Pons (tissue), 1 donor: ENCODE data around the gene HACL1.

ENCODE experiments used
- DNase-seq: peaks from one replicate; pipeline ENCODE4 v3.0.0-alpha.2; 2016; ENCODE audit warnings: low spot score

HACL1 gene

DNA sequence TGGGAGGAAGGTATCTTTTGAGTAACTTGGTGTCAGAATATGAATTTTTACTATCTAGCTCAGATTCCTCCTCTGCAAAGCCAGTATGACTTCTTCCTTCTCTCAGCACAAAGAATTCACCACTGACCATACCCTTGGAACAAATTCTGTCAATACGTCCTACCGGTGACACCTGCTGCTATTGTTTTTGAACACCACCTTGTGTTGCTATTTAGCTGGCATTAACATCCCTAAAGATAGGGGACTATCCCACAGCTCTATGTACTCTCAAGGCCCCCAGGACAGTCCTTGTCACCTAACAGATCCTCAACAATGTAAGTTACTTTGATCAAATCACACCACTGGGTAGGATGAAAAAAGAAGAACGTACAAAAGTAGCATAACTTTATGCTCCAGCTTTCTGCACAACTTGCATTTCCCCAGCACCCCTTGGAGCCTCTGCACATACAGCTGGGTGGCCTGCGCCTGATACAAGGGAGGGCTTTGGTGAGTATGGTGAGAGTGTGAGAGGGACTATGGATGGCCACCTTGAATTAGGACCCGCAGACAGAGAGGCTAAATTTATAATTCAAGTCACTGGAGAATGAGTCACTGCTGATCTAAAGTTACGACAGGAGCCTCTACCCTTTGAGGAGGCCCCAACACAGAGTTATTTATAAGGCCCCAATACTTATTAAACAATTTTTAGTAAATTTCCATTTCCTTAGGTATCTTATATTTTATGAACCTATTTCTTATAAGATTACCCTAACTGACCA, 77.5 kb downstream of the HACL1 start:
- DNase-seq = no peak

DNA sequence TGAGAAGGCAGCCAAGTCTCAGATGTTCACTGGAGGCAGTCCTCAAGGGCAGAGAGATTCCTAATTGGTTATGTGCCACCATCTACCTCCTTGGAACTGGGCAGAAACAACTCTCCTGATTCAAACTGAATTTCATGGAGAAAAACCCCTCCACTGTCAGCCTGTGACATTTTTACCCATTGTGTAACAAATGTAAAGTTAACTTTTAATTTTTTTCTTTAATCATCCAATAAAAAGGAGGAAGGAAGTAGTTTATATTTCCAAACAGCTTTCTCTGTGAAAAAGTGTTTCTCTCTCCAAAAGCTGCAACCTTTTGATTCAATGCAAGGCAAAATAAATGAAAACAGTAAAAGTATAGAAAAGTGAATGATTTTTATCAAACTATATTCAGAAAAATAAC, 79.4 kb downstream of the HACL1 start:
- DNase-seq = no peak

DNA sequence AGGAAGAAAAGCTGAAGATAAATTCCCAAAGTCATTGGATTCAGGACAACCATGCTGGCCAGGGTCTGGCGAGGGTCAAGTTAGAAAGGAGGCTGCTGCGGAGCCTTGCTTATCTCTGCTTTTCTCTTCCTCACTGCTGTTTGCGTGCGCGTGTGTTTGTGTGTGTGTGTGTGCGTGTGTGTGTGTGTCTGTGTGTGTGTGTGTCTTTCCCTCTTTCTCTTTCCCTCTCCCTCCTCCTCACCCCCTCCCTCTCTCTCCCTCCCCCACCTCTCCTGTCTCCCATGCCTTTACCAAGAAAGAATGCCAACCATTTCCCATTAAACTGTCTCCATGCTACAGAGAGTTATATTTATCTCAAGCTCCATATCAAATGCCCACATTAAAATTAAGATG, 79.8 kb downstream of the HACL1 start, which contains the start of gene COLQ:
Gene COLQ (minus strand): TSS at position 134 of the 393 bp plus-strand sequence. CDS start 81 bp downstream, at position 53.
- no peak for DNase-seq

DNA sequence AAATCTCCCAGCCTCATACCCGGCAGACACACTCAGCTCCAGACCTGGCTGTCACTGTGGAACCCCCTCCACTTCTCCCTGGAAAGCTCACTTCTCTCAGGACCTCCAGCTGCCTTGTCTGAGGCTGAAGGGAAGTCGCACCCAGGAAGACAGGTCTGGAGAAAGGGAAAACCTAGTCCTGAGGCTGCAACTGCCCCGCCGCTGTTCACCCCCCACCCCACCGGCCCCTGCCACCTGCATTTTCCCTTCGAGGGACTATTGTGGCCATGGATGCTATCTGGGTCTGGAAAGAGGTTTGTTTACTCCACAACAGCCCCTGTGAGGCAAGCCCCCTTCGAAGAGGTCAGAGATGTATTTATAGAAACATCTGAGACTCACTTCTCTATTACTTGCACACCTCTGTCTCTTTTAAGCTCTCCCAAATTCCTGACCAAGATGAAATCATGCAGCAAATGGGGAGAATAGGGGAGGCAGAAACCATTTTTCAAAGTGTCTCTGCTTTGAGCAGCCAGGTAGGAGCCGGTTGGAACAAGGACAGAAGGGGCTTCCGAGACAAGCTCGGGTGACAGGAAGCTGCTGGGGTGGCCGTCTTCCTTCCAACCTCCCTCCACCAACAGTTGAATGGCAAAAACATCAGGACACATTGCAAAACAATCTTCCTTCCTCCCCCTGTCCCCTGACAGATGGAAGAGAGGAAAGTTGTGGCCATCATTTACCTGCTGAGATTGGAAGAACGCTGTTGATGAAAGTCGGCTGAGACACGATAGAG, 80.4 kb downstream of the HACL1 start:
- no peak for DNase-seq

DNA sequence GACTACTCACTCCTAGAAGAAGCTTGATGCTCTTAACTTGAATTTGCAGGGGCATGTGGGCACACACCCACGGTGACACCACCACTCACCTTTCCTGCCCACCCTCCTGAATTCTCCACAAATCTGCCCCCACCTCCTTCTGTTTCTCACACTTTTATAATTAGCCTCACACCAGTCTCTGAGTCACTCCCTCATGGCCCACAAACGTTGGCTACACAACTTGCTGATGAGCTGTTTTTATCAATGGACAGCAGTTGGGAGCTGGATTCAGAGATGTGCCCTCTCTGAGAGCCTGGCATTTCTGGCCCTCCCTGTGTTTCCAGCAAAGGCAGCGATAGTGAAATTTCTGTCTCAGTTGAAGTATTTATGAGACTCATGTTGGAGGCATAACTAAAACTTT, 81.2 kb downstream of the HACL1 start:
- no peak for DNase-seq

DNA sequence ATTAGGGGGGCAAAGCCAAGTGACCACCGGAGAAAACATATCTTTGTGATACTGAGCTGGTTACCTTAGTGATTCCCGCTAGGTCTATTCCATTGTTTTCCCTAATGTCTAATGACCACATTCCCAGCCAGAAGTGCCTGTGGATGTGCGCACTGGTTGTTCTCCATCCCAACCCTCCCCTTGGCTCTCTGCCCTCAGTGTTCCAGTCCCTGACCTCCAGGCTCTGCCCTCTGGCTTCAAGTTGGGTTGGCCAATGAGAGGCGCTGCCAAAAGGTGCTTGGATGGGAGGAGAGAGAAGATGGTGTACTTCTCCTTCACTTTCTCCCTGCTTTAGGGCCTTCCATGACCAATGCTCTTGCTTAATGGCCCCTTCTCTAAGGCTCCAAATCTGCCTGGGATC, 82.3 kb downstream of the HACL1 start:
- no peak for DNase-seq

DNA sequence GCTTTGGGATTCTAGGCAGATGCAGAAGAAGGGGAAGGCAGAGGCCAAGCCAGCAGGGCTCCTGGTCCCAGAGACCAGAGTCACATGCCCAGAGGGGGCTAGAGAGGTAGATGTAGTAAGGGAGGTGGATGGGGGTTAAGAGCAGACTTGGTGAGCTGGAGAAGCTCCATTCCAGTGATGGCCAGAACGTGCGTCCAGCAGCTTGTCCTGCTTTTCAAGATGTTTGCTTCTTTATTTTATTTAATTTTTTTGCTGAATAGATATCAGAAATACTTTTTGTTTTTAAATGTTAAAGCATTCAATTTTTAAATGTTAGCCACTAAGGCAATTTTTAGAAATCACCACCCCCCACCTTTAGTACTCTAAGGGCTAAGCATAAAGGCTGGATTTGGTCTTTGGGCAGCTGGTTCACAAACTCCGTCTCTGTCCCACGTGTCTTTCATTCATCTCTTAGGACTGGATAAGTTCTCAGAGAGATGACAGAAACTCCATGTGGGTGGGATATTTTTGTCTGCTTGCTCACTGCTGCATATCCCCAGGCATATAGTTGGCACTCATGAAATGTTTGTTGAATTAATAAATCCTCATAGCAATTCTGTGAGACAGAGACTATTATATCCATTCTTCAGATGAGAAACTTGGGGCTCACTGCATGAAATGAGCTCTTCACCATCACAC, 86.6 kb downstream of the HACL1 start:
- DNase-seq = no peak

DNA sequence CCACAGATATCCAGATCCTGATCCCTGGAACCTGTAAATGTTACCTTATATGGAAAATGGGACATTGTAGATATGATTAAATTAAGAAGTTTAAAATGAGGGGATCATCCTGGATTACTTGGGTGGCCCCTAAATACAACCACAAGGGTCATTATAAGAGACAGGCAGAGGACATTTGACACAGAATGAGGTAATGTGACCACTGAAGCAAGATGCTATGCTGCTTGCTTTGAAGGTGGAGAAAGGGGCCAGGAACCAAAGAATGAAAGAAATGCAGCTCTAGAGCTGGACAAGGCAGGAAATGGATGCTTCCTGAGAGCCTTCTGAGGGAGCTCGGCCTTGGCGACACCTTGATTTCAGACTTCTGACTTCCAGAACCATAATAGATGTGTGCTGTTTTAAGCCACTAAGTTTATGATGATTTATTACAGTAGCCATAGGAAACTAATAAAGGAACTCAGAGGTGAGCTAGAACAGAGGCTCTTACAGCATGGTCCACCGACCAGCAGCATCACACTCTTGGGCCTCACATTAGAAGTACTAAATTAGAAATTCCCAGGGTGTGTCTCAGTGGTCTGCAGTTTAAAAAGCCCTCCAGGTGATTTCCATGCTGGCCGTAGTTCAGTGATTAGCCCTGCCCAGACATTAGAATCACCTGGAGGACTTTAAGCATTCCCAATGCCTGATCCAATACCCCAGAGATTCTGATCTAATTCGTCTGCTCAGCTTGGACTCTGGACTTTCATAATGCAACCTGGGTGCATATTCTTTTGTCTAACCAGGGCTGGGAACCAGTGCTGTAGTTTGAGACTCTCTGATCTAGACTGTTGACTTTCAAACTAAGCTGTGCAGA, 87.3 kb downstream of the HACL1 start:
- DNase-seq = no peak

DNA sequence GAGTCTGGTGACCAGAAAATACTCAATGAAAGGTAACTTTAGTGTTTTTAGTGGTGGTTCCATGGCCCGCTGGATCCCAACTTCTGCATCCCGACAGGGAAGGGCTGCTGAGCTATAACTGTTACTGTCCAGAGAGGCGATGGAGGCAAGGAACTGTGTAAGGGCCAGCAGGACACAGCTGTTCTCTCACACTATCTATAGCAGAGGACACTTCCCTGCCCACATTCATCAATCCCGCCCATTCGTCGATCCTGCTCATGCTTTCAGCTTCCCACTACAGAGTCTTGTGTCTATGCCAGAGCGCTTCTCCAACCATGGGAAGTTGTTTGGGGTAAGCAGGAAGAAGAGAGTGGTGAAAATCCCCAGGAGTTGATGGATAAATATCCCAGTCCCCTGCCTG, 88.3 kb downstream of the HACL1 start:
- DNase-seq = no peak

DNA sequence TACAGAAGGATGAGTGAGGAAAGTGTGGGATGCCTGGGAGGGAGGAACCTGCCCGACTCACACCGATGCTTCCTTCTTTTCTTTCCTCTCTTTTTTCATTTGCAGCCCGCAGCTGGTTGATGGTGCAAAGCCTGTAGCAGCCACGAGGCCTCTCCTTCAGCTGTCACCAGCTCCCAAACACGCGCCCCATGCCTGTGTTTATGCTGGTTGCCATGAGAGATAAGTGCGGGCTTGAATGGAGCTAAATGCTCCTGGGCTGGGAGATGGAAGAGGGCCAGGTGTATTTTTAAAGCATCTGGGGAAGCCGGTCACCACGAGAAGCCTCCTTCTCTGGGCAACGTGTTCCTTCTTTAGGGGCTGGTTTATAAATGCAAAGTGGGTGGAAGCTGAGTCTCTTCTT, 89.2 kb downstream of the HACL1 start:
- DNase-seq = peak; percentile 6

DNA sequence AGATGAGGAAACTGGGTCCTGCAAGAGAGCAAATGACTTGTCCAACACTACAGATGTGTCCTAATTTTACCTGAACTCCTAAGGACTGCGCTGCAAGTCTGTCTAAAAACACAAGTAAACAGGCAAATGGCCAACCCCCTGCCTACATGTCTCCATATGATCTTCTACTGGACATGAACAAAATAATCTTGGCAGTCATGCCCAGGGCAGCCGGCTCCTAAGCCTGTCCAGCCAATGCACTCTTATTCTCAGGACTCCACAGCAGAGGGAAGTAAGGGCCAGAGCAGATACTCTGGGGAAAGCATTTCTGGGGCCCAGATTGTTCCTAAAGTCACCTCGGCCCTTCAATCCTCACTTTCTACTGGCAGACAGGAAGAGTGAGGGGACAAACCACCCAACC, 90.2 kb downstream of the HACL1 start:
- DNase-seq = no peak
